ENCODE results near the gene RBCK1.
A peak's percentile ranks its signal among the peaks of the same experiment; 100 is the strongest.

The RBCK1 gene

DNA sequence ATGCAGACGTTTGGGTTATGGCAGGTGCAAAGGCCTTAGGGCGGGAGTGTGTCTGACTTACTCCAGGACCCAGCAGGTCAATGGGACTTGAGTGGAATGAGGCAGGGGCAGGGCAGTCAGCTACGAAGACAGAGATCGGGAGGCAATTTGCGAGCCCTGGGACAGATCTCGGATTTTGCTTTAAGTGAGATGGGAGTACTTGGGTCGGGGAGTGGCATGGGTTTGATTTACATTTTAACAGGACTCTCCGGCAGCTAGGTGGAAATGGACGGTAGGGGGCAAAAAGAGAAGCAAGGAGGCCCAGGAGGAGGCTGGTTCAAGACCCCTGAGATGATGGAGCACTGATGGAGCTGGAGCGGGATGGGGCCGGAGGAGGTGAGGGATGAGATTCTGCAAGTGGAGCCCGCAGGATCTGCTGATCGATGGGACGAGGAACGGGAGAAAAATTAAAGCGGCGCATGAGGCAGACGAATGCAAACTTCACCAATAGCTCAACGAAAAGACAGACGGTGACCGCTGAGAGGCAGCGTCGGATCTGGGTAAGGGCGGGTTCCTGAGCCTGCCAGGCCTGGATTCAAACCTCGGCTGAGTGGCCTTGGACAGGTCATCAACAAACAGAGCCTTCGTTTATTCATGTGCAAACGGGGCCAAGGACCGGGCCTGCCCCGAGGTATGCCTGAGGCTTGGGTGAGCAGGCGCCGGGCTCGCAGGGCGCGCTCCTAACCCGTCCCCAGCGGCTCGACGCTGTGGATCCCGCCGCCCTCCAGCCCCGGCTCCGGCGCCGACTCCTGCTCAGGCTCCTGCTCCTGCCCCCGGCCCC lies 756 bp upstream of the RBCK1 start:
- DNase-seq (ENCODE audit: extremely low read depth, low read depth): peak; percentile 30
- TF ChIP-seq, protein P1, sequence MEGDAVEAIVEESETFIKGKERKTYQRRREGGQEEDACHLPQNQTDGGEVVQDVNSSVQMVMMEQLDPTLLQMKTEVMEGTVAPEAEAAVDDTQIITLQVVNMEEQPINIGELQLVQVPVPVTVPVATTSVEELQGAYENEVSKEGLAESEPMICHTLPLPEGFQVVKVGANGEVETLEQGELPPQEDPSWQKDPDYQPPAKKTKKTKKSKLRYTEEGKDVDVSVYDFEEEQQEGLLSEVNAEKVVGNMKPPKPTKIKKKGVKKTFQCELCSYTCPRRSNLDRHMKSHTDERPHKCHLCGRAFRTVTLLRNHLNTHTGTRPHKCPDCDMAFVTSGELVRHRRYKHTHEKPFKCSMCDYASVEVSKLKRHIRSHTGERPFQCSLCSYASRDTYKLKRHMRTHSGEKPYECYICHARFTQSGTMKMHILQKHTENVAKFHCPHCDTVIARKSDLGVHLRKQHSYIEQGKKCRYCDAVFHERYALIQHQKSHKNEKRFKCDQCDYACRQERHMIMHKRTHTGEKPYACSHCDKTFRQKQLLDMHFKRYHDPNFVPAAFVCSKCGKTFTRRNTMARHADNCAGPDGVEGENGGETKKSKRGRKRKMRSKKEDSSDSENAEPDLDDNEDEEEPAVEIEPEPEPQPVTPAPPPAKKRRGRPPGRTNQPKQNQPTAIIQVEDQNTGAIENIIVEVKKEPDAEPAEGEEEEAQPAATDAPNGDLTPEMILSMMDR (IDR thresholded peaks at IDR 0.05; ENCODE audit: low read depth, low read length, missing control alignments): peak; percentile 43
- peak overlapping the region; percentile 59 for H3K4me3 ChIP-seq (replicated peaks; ENCODE audit: low read depth, low read length)

DNA sequence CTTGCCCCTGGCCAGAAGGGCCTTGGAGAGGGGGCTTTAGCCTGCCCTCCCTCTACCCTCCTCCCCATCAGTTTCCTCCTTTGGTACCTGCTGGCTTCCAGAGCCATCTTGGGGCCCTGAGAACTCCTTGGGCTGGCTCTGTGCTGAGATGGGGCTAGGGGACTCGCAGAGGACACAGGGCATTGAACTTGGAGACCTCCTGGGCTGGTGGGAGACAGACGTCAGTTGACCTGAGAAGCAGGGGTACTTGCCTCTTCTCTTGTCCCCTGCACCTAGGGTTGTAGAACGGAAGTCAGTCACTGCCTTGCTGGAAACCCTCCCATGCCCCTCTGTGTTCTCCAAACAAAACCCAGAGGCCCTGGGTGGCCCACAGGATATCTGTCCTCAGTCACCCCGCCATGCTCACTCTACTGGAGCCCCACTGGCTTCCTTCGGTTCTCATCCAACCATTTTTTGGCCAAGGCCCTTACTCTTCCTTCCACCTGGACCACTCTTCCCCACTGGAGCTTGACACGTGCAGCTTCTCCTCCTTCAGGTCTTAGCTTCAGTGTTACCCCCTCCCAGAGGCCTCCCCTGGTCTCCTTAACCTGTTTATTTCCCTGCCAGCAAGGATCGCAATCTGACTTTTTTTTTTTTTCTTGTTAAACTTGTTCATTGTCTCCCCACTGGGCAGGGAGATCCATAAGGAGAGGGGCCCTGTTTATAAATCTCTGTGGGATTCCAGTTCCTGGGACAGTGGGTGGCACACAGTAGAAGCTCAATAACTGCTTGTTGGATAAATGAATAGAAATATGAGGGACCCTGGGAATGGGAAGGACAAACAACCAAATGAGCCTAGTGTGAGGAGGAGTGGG lies 971 bp downstream of the RBCK1 start:
- H3K4me3 ChIP-seq (replicated peaks; ENCODE audit: low read depth, low read length): peak overlapping the region; percentile 59
- no peak for DNase-seq (ENCODE audit: extremely low read depth, low read depth)
- TF ChIP-seq, protein P1 (IDR thresholded peaks at IDR 0.05; ENCODE audit: low read depth, low read length, missing control alignments): no peak

DNA sequence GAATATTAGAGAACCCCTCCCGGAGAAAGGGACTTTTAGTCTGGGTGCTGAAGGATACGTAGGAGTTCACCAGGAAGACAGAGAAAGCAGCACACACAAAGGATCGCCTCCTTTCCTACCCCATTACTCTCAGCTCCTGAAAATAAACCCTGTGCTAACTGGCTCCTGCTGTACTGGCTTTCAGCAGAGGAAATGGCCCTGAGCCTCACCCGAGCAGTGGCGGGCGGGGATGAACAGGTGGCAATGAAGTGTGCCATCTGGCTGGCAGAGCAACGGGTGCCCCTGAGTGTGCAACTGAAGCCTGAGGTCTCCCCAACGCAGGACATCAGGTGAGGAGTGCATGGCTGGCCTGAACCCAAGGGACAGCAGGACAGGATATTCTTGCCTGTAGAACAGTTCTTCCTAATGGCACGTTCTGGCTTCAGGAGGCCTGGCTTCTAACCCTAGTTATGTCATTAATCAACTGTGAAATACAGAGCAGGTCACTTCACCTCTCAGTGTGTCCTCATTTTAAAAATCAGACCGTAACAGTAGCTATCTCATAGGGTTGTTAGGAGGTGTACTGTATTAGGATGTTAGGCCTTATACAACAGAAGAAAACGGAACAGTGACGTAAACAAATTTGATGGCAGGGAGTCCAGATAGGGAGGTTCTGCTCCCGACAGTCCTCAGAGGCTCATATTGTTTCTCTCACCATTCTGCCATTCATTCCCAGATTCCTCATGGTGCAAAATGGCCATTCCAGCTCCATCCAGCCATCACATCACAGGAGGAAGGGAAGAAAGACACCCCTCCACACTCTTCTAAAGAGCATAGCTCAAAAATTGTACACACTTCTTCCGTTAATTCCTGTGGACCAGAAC lies 1.8 kb downstream of the RBCK1 start:
- TF ChIP-seq, protein P1 (IDR thresholded peaks at IDR 0.05; ENCODE audit: low read depth, low read length, missing control alignments): no peak
- peak overlapping the region; percentile 59 for H3K4me3 ChIP-seq (replicated peaks; ENCODE audit: low read depth, low read length)
- DNase-seq (ENCODE audit: extremely low read depth, low read depth): no peak

DNA sequence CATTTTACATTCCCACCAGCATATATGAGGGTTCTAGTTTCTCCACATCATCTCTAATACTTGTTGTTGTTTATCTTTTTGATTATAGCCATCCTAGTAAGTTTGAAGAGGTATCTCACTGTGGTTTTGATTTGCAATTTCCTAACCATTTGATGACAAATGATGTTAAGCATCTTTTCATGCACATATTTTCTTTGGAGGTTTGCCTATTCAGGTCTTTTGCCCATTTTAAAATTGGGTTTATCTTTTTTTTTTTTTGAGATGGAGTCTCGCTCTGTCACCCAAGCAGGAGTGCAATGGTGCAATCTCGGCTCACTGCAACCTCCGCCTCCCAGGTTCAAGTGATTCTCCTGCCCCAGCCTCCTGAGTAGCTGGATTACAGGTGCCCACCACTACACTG lies 4.0 kb downstream of the RBCK1 start:
- TF ChIP-seq, protein P1 (IDR thresholded peaks at IDR 0.05; ENCODE audit: low read depth, low read length, missing control alignments): no peak
- no peak for DNase-seq (ENCODE audit: extremely low read depth, low read depth)

DNA sequence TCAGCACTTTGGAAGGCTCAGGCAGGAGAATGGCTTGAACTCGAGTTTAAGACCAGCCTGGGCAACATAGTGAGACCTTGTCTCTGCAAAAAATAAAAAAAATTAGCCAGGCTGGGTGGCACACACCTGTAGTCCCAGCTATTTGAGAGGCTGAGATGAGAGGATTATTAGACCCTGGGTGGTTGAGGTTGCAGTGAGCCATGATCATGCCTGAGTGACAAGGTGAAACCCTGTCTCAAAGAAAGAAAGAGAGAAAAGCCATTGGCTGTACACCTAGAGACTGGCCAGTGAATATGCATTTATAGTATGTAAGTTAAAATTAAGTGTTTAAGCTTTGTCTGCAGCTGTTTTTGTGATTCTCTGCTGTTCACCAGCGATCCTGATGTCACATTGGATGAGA lies 6.1 kb downstream of the RBCK1 start:
- TF ChIP-seq, protein P1 (IDR thresholded peaks at IDR 0.05; ENCODE audit: low read depth, low read length, missing control alignments): no peak
- no peak overlapping the region for H3K4me3 ChIP-seq (replicated peaks; ENCODE audit: low read depth, low read length)
- DNase-seq (ENCODE audit: extremely low read depth, low read depth): no peak

More for the DNA sequence above, 4.0 kb downstream of the RBCK1 start:
- H3K4me3 ChIP-seq (replicated peaks; ENCODE audit: low read depth, low read length): no peak overlapping the region

DNA sequence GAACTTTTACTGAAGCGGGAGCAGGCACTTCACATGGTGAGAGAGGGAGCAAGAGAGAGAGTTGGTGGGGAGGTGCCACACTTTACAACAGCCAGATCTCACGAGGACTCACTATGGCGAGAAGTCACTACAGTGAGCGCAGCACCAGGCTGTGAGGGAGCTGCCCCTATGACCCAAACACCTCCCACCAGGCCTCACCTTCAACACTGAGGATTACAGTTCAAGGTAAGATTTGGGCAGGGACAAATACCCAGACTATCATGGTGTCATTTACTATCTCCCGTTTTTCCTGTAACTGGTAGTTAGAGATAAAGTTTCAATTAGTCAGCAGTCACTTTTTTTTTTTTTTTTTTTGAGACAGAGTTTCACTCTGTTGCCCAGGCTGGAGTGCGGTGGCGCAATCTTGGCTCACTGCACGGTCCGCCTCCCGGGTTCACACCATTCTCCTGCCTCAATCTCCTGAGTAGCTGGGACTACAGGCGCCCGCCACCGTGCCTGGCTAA lies 7.8 kb downstream of the RBCK1 start:
- H3K4me3 ChIP-seq (replicated peaks; ENCODE audit: low read depth, low read length): no peak overlapping the region
- no peak for DNase-seq (ENCODE audit: extremely low read depth, low read depth)
- TF ChIP-seq, protein P1 (IDR thresholded peaks at IDR 0.05; ENCODE audit: low read depth, low read length, missing control alignments): no peak

Measured in HFF-Myc (cell line).